Fibroblast of the conjunctiva (primary cell): Measurements from ENCODE around the gene GRXCR2.
A peak's percentile ranks its signal among the peaks of the same experiment; 100 is the strongest.
"Not testable (repeated sequence)": the region's sequence is repeated elsewhere in the genome, so short reads cannot be mapped to it uniquely, and the experiment has no call there.

Source experiments
- DNase-seq: peaks from one replicate; pipeline ENCODE4 v3.0.0-alpha.2; 2010; ENCODE audit warnings: low read depth

Gene GRXCR2

GRCh38 chr5:145874765-145875164, 2.0 kb upstream of the GRXCR2 start:
- no peak for DNase-seq

DNA sequence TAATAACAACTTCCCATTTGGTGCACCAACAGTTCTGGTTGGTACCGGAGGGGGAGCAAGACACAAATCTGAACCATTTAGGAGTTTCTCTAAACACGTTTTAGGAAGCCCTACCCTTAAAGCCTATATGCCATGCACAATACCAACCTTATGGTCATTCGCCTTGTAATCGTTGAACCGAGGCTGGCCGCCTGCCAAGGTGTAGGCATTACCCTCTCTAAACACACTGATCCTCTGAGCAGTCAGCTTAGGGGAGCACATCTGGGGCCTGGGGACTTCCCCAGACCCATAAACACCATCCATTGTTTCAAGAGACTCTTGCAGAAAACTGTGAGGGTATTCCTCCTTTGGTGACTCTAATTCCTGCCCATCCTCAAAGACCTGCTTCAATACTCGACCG, 328 bp downstream of the GRXCR2 start:
- no peak for DNase-seq

DNA sequence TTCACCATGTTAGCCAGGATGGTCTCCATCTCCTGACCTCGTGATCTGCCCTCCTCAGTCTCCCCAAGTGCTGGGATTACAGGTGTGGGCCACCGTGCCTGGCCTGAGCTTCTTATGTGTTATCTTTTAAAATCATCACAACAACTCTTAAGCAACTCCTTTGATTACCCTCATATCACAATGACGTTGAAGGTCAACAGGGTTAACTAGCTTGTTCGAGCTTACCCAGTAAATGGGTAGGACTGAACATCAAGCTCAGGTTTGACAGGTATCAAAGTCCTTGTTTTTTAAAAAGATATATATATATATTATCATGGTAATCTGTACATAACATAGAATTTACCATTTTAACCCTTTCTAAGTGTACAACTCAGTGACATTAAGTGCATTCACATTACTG, 3.1 kb downstream of the GRXCR2 start:
- DNase-seq: no peak

DNA sequence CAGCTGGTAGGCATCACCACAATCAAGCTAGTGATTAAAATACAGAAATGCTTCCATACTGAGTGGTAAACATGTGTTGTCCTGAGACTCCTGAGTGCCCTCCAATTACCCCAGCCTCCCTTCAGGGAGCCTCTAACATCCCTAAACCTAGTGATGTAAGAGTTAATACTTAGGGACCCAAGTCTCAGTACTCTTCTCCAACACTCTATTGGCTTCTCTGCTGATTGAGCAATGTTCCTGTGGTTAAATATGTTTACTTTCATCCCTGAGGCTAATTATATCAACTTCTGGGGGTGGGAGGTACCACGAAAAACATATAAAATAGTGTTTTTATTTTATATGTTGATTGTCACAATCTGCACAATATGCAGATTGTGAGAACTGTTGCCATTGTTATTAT, 5.0 kb downstream of the GRXCR2 start:
- DNase-seq: no peak

- not testable (repeated sequence) for DNase-seq
Observed at GRCh38 chr5:145864432-145864831, 8.4 kb downstream of the GRXCR2 start.

- DNase-seq: no peak
Observed at GRCh38 chr5:145863003-145863402, 9.8 kb downstream of the GRXCR2 start.

DNA sequence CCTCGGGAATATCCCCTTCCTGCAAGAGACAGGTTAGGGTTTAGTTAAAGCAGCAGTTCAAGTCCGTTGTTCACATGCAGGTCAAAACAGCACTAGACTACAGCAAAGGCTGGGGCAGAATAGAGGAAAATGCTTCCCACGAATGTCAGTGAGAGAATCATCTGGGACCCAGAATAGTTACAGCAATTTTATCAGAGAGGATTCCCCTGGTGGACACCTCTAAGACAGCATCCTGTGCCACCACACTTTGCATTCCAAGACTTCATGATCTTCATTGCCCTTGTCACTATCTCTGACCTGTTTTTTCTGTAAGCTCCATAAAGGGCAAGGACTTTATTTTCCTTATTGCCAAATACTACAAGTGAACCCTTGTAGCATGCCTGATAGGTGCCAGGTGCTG, 12.9 kb downstream of the GRXCR2 start:
- no peak for DNase-seq

- DNase-seq: no peak
Observed at GRCh38 chr5:145859453-145859852, 13.4 kb downstream of the GRXCR2 start.

GRCh38 chr5:145858959-145859358, 13.9 kb downstream of the GRXCR2 start:
- DNase-seq: no peak

DNA sequence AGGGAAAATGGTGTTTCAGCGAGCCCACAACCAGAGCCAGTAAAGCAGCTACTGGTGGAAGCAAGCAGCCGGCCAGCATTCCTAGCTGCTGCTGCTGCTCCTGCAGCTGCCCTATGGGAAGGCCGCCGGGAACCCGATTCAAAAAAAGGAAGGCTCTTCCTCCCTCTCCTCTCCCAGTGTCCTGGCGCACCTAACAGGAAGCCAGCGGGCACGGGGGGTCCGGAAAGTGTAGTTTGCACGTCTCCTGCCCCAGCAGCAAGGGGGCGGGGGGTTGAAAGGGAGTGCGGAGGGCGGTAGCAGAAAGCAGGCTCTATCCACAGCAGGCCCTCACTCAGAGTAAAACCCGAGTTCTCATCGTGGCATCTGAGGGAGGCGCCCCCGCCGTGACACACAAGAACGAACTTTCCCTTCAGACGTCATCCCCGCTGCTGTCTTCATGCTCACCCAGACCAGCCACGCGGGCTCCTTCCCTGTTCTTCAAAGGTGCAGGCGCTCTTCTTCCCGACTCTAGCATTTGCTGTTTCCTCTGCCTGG, 16.5 kb downstream of the GRXCR2 start:
- no peak for DNase-seq

DNA sequence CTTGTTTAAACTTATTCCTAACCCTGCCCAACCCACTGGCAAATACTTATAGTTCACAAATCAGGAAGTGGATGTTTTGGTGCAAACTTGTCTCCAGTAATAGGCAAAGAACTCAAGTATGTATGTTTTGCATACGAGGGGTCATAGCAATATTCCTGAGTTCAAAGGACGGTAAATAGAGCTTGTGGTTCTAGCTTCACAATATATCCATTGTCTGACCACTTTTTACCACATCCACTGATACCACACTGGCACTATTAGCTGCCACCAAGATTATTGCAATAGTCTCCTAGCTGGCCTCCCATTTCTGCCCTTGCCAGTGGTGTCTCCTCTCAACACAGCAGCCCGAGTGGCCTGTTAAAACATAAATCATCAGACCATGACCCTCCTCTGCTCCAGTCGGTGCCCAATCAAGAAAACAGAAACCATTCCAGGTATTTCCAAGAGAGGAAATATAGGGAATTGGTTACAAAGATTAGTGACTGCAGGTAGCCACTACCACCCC, 17.0 kb downstream of the GRXCR2 start:
- no peak for DNase-seq

DNA sequence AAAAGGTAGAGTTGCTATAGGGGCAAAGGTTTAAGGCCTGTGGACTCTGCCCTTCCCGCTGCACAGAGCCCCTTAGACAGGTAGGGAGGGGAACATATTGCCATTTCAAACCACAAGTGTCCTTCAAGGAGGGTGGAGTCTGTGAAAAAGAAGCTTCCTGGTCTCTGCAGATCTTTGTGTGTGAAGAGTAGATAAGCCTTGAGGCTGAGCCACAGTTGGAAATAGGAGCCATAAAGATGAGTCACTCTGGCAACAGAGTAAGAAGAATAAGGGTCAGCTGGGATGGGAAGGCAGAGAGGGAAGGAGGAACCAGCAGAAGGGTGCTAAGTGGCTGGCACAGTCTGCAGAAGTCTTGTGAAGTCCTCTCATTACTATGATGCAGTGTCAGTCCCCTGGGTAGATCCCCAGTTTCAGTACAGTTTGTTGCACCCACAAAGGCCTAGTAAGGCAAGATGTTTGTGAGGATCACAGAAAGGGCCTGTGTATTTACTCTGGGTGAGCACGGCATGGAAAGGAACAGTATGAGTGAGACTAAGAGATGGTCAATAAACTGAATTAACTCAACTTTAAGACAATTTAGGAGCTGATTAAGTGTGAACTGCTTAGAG, 18.1 kb downstream of the GRXCR2 start:
- peak; percentile 35 for DNase-seq

DNA sequence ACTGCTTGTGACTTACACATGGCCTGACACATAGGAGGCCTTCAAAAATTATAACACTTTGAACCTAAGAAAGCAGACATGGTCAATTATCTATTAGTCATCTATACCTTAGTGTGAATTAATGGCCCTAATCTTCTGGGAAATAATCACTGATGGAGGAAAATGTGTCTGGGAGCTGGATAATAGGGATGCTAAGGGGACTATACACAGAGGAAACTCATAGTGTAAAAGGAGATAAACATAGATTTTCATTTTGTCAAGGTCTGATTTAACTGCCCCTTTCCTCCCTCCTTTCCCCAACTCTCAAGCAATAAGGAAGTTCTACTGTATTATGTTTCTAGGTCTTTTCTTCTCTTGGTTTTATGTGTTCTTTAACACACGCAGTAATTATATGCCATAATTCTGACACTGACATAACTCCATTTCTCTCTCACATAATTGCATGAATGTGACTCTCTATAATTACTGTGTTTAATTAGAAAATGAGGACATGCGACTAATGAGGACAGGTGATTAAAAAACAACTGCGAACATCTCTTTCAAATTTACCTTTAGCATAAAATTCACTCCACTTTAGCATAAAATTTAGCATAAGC, 18.9 kb downstream of the GRXCR2 start:
- DNase-seq: no peak

- no peak for DNase-seq
Observed at GRCh38 chr5:145852990-145853389, 19.8 kb downstream of the GRXCR2 start.

- no peak for DNase-seq
Observed at GRCh38 chr5:145848854-145849253, 24.0 kb downstream of the GRXCR2 start.

- DNase-seq: peak; percentile 39
Observed at GRCh38 chr5:145847499-145848497, 25.0 kb downstream of the GRXCR2 start.

- DNase-seq: no peak
Observed at GRCh38 chr5:145846081-145846480, 26.7 kb downstream of the GRXCR2 start.

DNA sequence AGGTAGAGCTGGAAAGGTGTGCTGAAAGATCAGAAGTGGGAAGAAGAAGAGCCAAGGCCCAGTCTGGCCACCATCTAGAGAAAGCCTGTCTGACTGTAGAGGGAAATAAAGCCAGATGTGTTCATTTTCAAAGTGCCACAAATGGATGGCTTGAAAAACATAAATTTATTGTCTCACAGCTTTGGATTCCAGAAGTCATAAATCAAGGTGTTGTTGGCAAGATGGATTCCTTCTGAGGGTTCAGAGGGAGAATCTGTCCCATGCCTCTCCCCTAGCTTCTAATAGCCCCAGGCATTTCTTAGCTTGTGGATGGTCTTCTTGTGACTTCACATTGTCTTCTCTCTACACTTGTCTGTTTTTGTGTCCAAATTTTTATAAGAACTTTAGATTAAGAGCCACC, 31.5 kb downstream of the GRXCR2 start:
- DNase-seq: no peak

GRCh38 chr5:145840458-145841132, 32.2 kb downstream of the GRXCR2 start:
- DNase-seq: no peak

GRCh38 chr5:145838276-145838675, 34.5 kb downstream of the GRXCR2 start:
- DNase-seq: no peak

- DNase-seq: not testable (repeated sequence)
Observed at GRCh38 chr5:145836241-145836640, 36.6 kb downstream of the GRXCR2 start.

DNA sequence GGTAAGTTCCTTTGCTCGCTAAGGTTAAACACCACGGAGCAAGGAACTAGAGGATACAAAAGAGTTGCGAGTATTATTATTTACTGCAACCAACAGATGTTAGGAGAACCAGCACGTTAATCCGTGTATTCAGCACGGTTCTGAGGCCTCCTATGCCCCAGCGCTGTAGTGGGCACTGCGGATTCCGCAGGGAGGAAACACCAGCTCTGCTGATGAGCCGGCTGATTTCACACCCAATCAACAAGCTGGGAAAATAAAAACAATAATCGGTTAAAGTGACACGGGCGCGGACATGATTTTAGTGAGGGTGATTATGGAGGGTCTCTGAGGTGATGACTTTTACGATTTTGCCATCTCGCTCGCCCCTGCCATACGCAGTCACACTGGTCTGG, 37.0 kb downstream of the GRXCR2 start:
- no peak for DNase-seq
